ENCODE data around the gene FBLL1. TPM values are rescaled to one million over a fixed set of nuclear protein-coding genes. Genes with fewer than 3 reads are reported as not detected.

Gene FBLL1
- total RNA-seq = not detected
- long read RNA-seq = 0 reads

- Histone ChIP-seq H3K9me3 (no peaks in the 10 kb centered on the region), H3K27ac (no peak within 1 kb of the TSS), H3K36me3 (no peaks in the 10 kb centered on the region), H3K27me3 (peaks cover 46% of the 10 kb centered on the region), H3K4me3 (peak within 1 kb of the TSS; percentile 22), H3K4me1 (no peaks in the 10 kb centered on the region)
- TF ChIP-seq, protein P1, sequence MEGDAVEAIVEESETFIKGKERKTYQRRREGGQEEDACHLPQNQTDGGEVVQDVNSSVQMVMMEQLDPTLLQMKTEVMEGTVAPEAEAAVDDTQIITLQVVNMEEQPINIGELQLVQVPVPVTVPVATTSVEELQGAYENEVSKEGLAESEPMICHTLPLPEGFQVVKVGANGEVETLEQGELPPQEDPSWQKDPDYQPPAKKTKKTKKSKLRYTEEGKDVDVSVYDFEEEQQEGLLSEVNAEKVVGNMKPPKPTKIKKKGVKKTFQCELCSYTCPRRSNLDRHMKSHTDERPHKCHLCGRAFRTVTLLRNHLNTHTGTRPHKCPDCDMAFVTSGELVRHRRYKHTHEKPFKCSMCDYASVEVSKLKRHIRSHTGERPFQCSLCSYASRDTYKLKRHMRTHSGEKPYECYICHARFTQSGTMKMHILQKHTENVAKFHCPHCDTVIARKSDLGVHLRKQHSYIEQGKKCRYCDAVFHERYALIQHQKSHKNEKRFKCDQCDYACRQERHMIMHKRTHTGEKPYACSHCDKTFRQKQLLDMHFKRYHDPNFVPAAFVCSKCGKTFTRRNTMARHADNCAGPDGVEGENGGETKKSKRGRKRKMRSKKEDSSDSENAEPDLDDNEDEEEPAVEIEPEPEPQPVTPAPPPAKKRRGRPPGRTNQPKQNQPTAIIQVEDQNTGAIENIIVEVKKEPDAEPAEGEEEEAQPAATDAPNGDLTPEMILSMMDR (IDR thresholded peaks at IDR 0.05) = no peak
- ATAC-seq = peak; percentile 23
- intact Hi-C loops (cut with DNase I) = no loop called here
- DNase-seq = no peak
These were observed at the start of gene FBLL1 for GRCh38 chr5:168528521-168529373. Gene FBLL1, plus strand, starts transcription at chr5:168529305. Its CDS starts 200 bp downstream, at chr5:168529505.

- TF ChIP-seq, protein P1 (IDR thresholded peaks at IDR 0.05) = no peak
- no peaks in the 10 kb centered on the region for H3K36me3 ChIP-seq
- H3K27ac ChIP-seq = no peak overlapping the region
- no peaks in the 10 kb centered on the region for H3K4me1 ChIP-seq
- no peak for ATAC-seq
- H3K27me3 ChIP-seq = no peaks in the 10 kb centered on the region
- H3K4me3 ChIP-seq = no peak overlapping the region
- H3K9me3 ChIP-seq = no peaks in the 10 kb centered on the region
- no peak for DNase-seq
- intact Hi-C loops (cut with DNase I) = no loop called here
These were observed 48.5 kb upstream of the FBLL1 start for GRCh38 chr5:168480601-168481000.

- TF ChIP-seq, protein P1 (IDR thresholded peaks at IDR 0.05) = no peak
- DNase-seq = no peak
These were observed 47.7 kb upstream of the FBLL1 start for GRCh38 chr5:168481330-168481788.

DNA sequence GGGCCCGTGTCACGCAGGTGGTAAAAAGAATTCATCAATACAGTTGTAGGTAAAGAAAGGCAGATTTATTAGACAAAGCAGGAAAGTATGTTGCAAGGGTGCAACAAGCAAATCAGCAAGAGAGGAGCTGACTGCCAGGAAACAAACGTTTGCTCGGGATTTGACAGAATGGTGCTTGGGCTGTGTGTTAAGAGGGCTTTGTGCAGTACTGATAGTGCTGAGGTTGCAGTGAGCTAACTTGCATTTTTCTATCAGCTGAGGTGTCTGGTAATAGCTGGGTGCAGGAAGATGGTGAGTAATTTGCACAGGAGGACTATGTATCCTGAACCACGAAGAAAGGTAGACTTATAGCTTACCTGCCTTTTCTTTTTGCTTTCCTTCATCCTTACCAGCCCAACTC is 46.7 kb upstream of the FBLL1 start:
- no peaks in the 10 kb centered on the region for H3K36me3 ChIP-seq
- no peak overlapping the region for H3K27ac ChIP-seq
- intact Hi-C loops (cut with DNase I) = no loop called here
- H3K4me1 ChIP-seq = peaks cover 8% of the 10 kb centered on the region
- DNase-seq (no peak), ATAC-seq (no peak)
- H3K4me3 ChIP-seq = no peak overlapping the region
- TF ChIP-seq, protein P1 (IDR thresholded peaks at IDR 0.05) = no peak
- no peaks in the 10 kb centered on the region for H3K27me3 ChIP-seq
- no peaks in the 10 kb centered on the region for H3K9me3 ChIP-seq

More at GRCh38 chr5:168481330-168481788, 47.7 kb upstream of the FBLL1 start:
- H3K4me3 ChIP-seq = no peak overlapping the region
- H3K36me3 ChIP-seq = no peaks in the 10 kb centered on the region
- intact Hi-C loops (cut with DNase I) = no loop called here
- H3K27ac ChIP-seq = no peak overlapping the region
- ATAC-seq = no peak
- H3K9me3 ChIP-seq = no peaks in the 10 kb centered on the region
- H3K27me3 ChIP-seq = no peaks in the 10 kb centered on the region
- H3K4me1 ChIP-seq = peaks cover 5% of the 10 kb centered on the region

DNA sequence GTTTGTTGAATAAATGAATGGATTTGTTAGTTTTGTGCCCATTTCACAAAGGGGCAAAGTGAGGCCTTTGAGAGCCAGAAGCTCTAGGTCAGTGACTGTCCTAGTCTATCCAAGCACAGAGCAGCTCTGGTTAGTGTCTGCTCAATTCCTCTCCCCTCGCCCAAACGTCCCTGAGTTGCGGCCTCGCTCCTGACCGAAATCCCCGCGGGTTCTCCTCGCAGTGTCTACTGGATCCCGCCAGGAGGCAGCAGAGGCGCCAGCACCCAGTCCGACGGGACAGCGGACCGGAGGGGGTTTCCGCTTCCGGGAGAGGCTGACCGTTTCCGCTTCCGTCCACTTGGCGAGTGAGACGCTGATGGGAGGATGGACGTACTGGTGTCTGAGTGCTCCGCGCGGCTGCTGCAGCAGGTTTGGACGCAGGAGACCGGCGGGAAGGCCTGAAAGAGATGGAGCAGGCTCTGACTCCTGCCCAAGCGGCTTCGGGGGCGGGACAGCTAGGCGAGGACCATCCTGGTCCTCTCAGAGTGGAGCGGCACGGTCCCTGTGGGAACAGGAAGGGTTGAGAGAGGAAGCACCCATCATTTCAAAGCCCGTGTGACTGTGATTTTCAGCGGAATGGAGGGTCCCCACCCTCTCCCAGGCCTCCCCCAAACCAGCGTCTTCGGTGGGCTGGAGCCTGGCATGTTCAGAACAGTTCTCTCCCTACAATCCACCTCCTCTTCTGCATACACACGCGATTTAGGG is 42.8 kb upstream of the FBLL1 start, which contains the start of gene RARS1:
Gene RARS1 (plus strand): TSS at position 336 of the 744 bp plus-strand sequence. CDS start 28 bp downstream, at position 364.
- H3K27ac ChIP-seq = peak within 1 kb of the TSS; percentile 58
- peak within 1 kb of the TSS; percentile 90 for H3K4me3 ChIP-seq
- TF ChIP-seq, protein P1 (IDR thresholded peaks at IDR 0.05) = peak; percentile 93
- H3K27me3 ChIP-seq = no peaks in the 10 kb centered on the region
- peaks cover 34% of the 10 kb centered on the region for H3K36me3 ChIP-seq
- intact Hi-C loops (cut with DNase I) = no loop called here
- ATAC-seq (peak; percentile 100), DNase-seq (peak; percentile 96)
- peaks cover 13% of the 10 kb centered on the region for H3K4me1 ChIP-seq
- no peaks in the 10 kb centered on the region for H3K9me3 ChIP-seq

Data from upper lobe of right lung (tissue), 1 donor.